Brain microvascular endothelial cell (primary cell): ENCODE data around the gene GPS2.

Source experiments
- DNase-seq: peaks from one replicate; pipeline ENCODE4 v3.0.0-alpha.2; 2020
- H3K27ac ChIP-seq: fragments of 250-450 bp; sonication (Bioruptor Pico); 2 replicates; pipeline ENCODE4 v1.5.1; 2020; ENCODE audit warnings: mild to moderate bottlenecking, moderate library complexity
- H3K27me3 ChIP-seq: fragments of 250-450 bp; sonication (Bioruptor Pico); replicated peaks from 2 replicates; pipeline ENCODE4 v1.5.1; 2020; ENCODE audit warnings: mild to moderate bottlenecking
- H3K36me3 ChIP-seq: fragments of 250-450 bp; sonication (Bioruptor Pico); replicated peaks from 2 replicates; pipeline ENCODE4 v1.5.1; 2020; ENCODE audit warnings: mild to moderate bottlenecking
- H3K4me3 ChIP-seq: 2 replicates; pipeline ENCODE4 v1.5.1; 2011; ENCODE audit warnings: low read depth, mild to moderate bottlenecking, control low read depth, low read length, moderate library complexity
- CTCF ChIP-seq: IDR thresholded peaks from 2 replicates; pipeline ENCODE4 v1.5.1; 2011; ENCODE audit warnings: low read depth, mild to moderate bottlenecking, moderate library complexity, low read length, control low read depth, inconsistent platforms; ENCODE audit errors: missing control alignments
- in situ Hi-C: cut with HindIII; loops from 2 replicates; pipeline ENCODE4 v1.10.0; 2017; ENCODE audit warnings: low sequenced_read_pairs, low pct_ligation_motif_present

Gene GPS2

GRCh38 chr17:7356072-7356549, 41.0 kb upstream of the GPS2 start:
- peak; percentile 38 for DNase-seq
- no peaks in the 10 kb centered on the region for H3K36me3 ChIP-seq
- no peaks in the 10 kb centered on the region for H3K27me3 ChIP-seq
- H3K27ac ChIP-seq = no peak overlapping the region
- in situ Hi-C loops = no loop called here
- TF ChIP-seq CTCF = peak; percentile 96
- no peak overlapping the region for H3K4me3 ChIP-seq

- no peaks in the 10 kb centered on the region for H3K27me3 ChIP-seq
- H3K36me3 ChIP-seq = no peaks in the 10 kb centered on the region
- in situ Hi-C loops = no loop called here
- no peak for TF ChIP-seq CTCF
- no peak overlapping the region for H3K27ac ChIP-seq
- no peak for DNase-seq
- H3K4me3 ChIP-seq = no peak overlapping the region
Observed at GRCh38 chr17:7355573-7355972, 40.4 kb upstream of the GPS2 start.

- Histone ChIP-seq H3K4me3 (no peak within 1 kb of the TSS), H3K27ac (no peak within 1 kb of the TSS), H3K36me3 (no peaks in the 10 kb centered on the region), H3K27me3 (no peaks in the 10 kb centered on the region)
- no peak for DNase-seq
- TF ChIP-seq CTCF = no peak
- in situ Hi-C loops = no loop called here
Observed at GRCh38 chr17:7355053-7355452, 39.9 kb upstream of the GPS2 start, which contains the start of gene TMEM95. TSS of gene TMEM95 (plus strand) at chr17:7355156. CDS start at chr17:7355205, 49 bp downstream.

- Histone ChIP-seq H3K27ac (no peak overlapping the region), H3K4me3 (no peak overlapping the region), H3K27me3 (no peaks in the 10 kb centered on the region), H3K36me3 (no peaks in the 10 kb centered on the region)
- in situ Hi-C loops = no loop called here
- DNase-seq = peak; percentile 55
- TF ChIP-seq CTCF = no peak
Observed at GRCh38 chr17:7354262-7354843, 39.2 kb upstream of the GPS2 start.

GRCh38 chr17:7352910-7353635, 37.9 kb upstream of the GPS2 start:
- no peak for DNase-seq
- no peak overlapping the region for H3K4me3 ChIP-seq
- in situ Hi-C loops = no loop called here
- TF ChIP-seq CTCF = no peak
- H3K27me3 ChIP-seq = no peaks in the 10 kb centered on the region
- no peak overlapping the region for H3K27ac ChIP-seq
- no peaks in the 10 kb centered on the region for H3K36me3 ChIP-seq
